HCT116 (cell line): ENCODE results near the gene GPR157.

Experiments used
- CEBPB ChIP-seq: IDR thresholded peaks from 2 replicates; pipeline ENCODE4 v1.6.1; 2012; ENCODE audit warnings: low read depth
- CTCF ChIP-seq, 3 experiments: fragments of 200-600 bp in 1 of 3; sonication (generic) in 1 of 3; IDR thresholded peaks in 2 of 3; conservative IDR thresholded peaks in 1 of 3; 2 replicates each; pipeline ENCODE4 v1.5.1; 2012 to 2017; ENCODE audit warnings: low read depth in 2 of 3, low read length in 2 of 3, antibody characterized with exemption in 1 of 3, borderline replicate concordance in 1 of 3, control low read depth in 1 of 3, mild to moderate bottlenecking in 1 of 3, mixed read lengths in 1 of 3, mixed run types in 1 of 3, moderate library complexity in 1 of 3; ENCODE audit not compliant: insufficient read depth in 1 of 3
- EZH2 ChIP-seq: fragments of 200-600 bp; sonication (generic); IDR thresholded peaks from 2 replicates; pipeline ENCODE4 v1.6.1; 2017; ENCODE audit warnings: antibody characterized with exemption, mixed run types
- EZH2phosphoT487 ChIP-seq: fragments of 200-600 bp; IDR thresholded peaks from 2 replicates; pipeline ENCODE4 v1.6.1; 2018; ENCODE audit warnings: antibody characterized with exemption, borderline replicate concordance
- JUND ChIP-seq: IDR thresholded peaks from 2 replicates; pipeline ENCODE4 v1.6.1; 2012
- POLR2A ChIP-seq: IDR thresholded peaks from 2 replicates; pipeline ENCODE4 v1.7.0; 2011; ENCODE audit warnings: borderline replicate concordance; ENCODE audit not compliant: insufficient read depth, insufficient read length; ENCODE audit errors: extremely low read depth
- POLR2AphosphoS5 ChIP-seq: IDR thresholded peaks from 2 replicates; pipeline ENCODE4 v1.6.1; 2011; ENCODE audit warnings: mild to moderate bottlenecking, low read depth, low read length, moderate library complexity
- RAD21 ChIP-seq: IDR thresholded peaks from 2 replicates; pipeline ENCODE4 v1.6.1; 2012; ENCODE audit warnings: low read depth, mild to moderate bottlenecking
- SIN3A ChIP-seq: IDR thresholded peaks from 2 replicates; pipeline ENCODE4 v1.6.1; 2012; ENCODE audit warnings: low read depth
- SP1 ChIP-seq: IDR thresholded peaks from 2 replicates; pipeline ENCODE4 v1.6.1; 2012; ENCODE audit warnings: low read depth
- YY1 ChIP-seq: IDR thresholded peaks from 2 replicates; pipeline ENCODE4 v1.6.1; 2011; ENCODE audit warnings: low read length, low read depth, moderate library complexity, mild to moderate bottlenecking; ENCODE audit not compliant: insufficient replicate concordance; ENCODE audit errors: extremely low read depth
- ZNF274 ChIP-seq: fragments of 200-500 bp; sonication (Bioruptor generic); IDR thresholded peaks from 2 replicates; pipeline ENCODE4 v1.6.1; 2014; ENCODE audit warnings: mild to moderate bottlenecking, low read depth, low read length, inconsistent platforms
- TF ChIP-seq, protein P1 (sequence below): IDR thresholded peaks from 2 replicates; pipeline ENCODE4 v1.6.1; 2012; ENCODE audit warnings: low read depth
- TF ChIP-seq, protein P2 (sequence below): IDR thresholded peaks from 2 replicates; pipeline ENCODE4 v1.6.1; 2012

DNA sequence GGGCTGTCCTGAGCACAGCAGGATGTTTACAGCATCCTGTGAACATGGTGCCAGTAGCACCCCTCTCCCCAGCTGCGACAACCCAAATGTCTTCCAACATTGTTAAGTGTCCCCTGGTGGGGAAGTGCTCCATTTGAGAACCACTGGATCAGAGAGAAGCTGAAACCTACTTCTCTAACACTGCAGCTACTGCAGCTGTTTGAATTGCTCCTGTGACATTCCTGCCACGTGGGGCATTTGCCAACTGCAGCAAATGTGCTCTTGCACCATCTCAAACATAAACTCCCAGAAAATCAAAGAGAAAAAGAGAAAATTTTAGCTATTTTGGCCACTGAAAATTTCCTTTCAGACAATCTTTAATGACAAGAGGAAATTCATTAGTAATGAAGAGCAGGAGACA lies 70.4 kb downstream of the GPR157 start:
- TF ChIP-seq, protein P1, sequence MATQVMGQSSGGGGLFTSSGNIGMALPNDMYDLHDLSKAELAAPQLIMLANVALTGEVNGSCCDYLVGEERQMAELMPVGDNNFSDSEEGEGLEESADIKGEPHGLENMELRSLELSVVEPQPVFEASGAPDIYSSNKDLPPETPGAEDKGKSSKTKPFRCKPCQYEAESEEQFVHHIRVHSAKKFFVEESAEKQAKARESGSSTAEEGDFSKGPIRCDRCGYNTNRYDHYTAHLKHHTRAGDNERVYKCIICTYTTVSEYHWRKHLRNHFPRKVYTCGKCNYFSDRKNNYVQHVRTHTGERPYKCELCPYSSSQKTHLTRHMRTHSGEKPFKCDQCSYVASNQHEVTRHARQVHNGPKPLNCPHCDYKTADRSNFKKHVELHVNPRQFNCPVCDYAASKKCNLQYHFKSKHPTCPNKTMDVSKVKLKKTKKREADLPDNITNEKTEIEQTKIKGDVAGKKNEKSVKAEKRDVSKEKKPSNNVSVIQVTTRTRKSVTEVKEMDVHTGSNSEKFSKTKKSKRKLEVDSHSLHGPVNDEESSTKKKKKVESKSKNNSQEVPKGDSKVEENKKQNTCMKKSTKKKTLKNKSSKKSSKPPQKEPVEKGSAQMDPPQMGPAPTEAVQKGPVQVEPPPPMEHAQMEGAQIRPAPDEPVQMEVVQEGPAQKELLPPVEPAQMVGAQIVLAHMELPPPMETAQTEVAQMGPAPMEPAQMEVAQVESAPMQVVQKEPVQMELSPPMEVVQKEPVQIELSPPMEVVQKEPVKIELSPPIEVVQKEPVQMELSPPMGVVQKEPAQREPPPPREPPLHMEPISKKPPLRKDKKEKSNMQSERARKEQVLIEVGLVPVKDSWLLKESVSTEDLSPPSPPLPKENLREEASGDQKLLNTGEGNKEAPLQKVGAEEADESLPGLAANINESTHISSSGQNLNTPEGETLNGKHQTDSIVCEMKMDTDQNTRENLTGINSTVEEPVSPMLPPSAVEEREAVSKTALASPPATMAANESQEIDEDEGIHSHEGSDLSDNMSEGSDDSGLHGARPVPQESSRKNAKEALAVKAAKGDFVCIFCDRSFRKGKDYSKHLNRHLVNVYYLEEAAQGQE, result no peak
- TF ChIP-seq CTCF (IDR thresholded peaks at IDR 0.05 in 2 of 3, conservative IDR thresholded peaks at IDR 0.05 in 1 of 3; ENCODE audit: borderline replicate concordance in 1 of 3, insufficient read depth in 1 of 3, low read depth in 2 of 3, low read length in 2 of 3) (0 out of 6 replicates have a peak, but pooled peaks of 1 of the 3 experiments have one; percentile 7), POLR2AphosphoS5 (no peak), ZNF274 (no peak), JUND (no peak), EZH2phosphoT487 (no peak), EZH2 (no peak), SP1 (no peak), POLR2A (no peak), YY1 (no peak), SIN3A (no peak), CEBPB (no peak), RAD21 (no peak)
- TF ChIP-seq, protein P2, sequence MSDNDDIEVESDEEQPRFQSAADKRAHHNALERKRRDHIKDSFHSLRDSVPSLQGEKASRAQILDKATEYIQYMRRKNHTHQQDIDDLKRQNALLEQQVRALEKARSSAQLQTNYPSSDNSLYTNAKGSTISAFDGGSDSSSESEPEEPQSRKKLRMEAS, result no peak
